Panc1 (cell line): ENCODE measurements around the gene FAM120B. TPM values are rescaled to one million over a fixed set of nuclear protein-coding genes. Genes with fewer than 3 reads are reported as not detected.

Experiments used
- ATAC-seq: fragments of 200-7000 bp; cut with Tn5 transposase; 2 replicates; pipeline ENCODE4 v1.9.1; 2020; ENCODE audit warnings: mild to moderate bottlenecking, moderate library complexity
- BruUV-seq: library from RNA; stranded (reverse); fragments of 400-500 nt; replicated peaks from 2 replicates; lab custom pipeline; 2021; lab: Mats Ljungman, UMichigan
- CTCF ChIA-PET: fragments of 300-600 bp; sonication (Branson Sonifier 250); formaldehyde crosslinking; loops from one replicate; lab custom pipeline; 2022; ENCODE audit warnings: antibody characterized with exemption; lab: Charles Lee
- POLR2A ChIA-PET: fragments of 300-600 bp; sonication (Branson Sonifier 250); formaldehyde crosslinking; loops from one replicate; lab custom pipeline; 2022; ENCODE audit warnings: antibody characterized with exemption; lab: Charles Lee
- DNase-seq: peaks from one replicate; pipeline ENCODE4 v3.0.0-alpha.2; 2010; ENCODE audit warnings: low read depth, low spot score
- H3K27ac ChIP-seq: 2 replicates; pipeline ENCODE4 v1.5.1; 2011; ENCODE audit warnings: mild to moderate bottlenecking, low read length, inconsistent platforms
- H3K27me3 ChIP-seq: fragments of 200-500 bp; sonication (Bioruptor generic); 2 replicates; pipeline ENCODE4 v1.6.0; 2014; ENCODE audit warnings: low read length, inconsistent platforms; ENCODE audit not compliant: control insufficient read depth, insufficient read depth
- H3K36me3 ChIP-seq: fragments of 200-500 bp; sonication (Bioruptor generic); 2 replicates; pipeline ENCODE4 v1.5.1; 2014; ENCODE audit warnings: inconsistent platforms, mild to moderate bottlenecking, low read length, moderate library complexity; ENCODE audit not compliant: control insufficient read depth, insufficient read depth
- H3K4me1 ChIP-seq: 2 replicates; pipeline ENCODE4 v1.5.1; 2011; ENCODE audit warnings: inconsistent platforms, mild to moderate bottlenecking, low read length, moderate library complexity; ENCODE audit not compliant: control insufficient read depth, insufficient read depth
- H3K4me3 ChIP-seq, 2 experiments: 2 replicates each; pipeline ENCODE4 v1.5.1; 2011 to 2012; ENCODE audit warnings: low read depth in 2 of 2, low read length in 2 of 2, mild to moderate bottlenecking in 2 of 2, inconsistent platforms in 1 of 2, moderate library complexity in 1 of 2
- H3K9me3 ChIP-seq: fragments of 200-500 bp; sonication (Bioruptor generic); 2 replicates; pipeline ENCODE4 v1.5.1; 2014; ENCODE audit warnings: low read depth, mild to moderate bottlenecking, inconsistent platforms, low read length, moderate library complexity; ENCODE audit not compliant: control insufficient read depth, insufficient read depth
- CTCF ChIP-seq: fragments of 450-650 bp; IDR thresholded peaks from 2 replicates; pipeline ENCODE4 v1.5.1; 2017; ENCODE audit warnings: mild to moderate bottlenecking
- POLR2AphosphoS5 ChIP-seq: IDR thresholded peaks from 2 replicates; pipeline ENCODE4 v1.6.1; 2012; ENCODE audit warnings: mild to moderate bottlenecking, low read depth, low read length, moderate library complexity
- REST ChIP-seq, 2 experiments: IDR thresholded peaks; 2 replicates each; pipeline ENCODE4 v1.6.1; 2011 to 2012; ENCODE audit warnings: low read depth in 2 of 2, control low read depth in 1 of 2, low read length in 1 of 2, mild to moderate bottlenecking in 1 of 2, moderate library complexity in 1 of 2; ENCODE audit not compliant: insufficient read depth in 1 of 2
- SIN3A ChIP-seq: IDR thresholded peaks from 2 replicates; pipeline ENCODE4 v1.6.1; 2012; ENCODE audit warnings: low read depth, mild to moderate bottlenecking, low read length, moderate library complexity, borderline replicate concordance; ENCODE audit not compliant: insufficient read depth
- TCF7L2 ChIP-seq: IDR thresholded peaks from 2 replicates; pipeline ENCODE4 v1.6.1; 2011; ENCODE audit warnings: mild to moderate bottlenecking, low read depth, low read length, inconsistent platforms
- in situ Hi-C: cut with HindIII; loops from 2 replicates; pipeline ENCODE4 v1.10.0; 2016; ENCODE audit warnings: low sequenced_read_pairs, low pct_unique_long_range_greater_than_20kb
- intact Hi-C: fragments of 100-400 bp; cut with micrococcal nuclease; formaldehyde crosslinking; loops from one replicate; pipeline ENCODE4 v1.10.0; 2022; ENCODE audit not compliant: unreplicated experiment
- total RNA-seq: library from RNA; stranded (reverse); gene quantifications from one replicate; pipeline ENCODE4 v1.2.1, GENCODE V29; 2021; ENCODE audit not compliant: unreplicated experiment

The FAM120B gene
- total RNA-seq, 1 experiment from 2014 or later, result 38.0 TPM

- POLR2A ChIA-PET, result no interaction called here
- Histone ChIP-seq H3K4me1 (peaks cover 31% of the 10 kb centered on the region), H3K4me3 (no peak overlapping the region), H3K9me3 (no peaks in the 10 kb centered on the region), H3K27me3 (no peaks in the 10 kb centered on the region), H3K36me3 (peaks cover 9% of the 10 kb centered on the region), H3K27ac (no peak overlapping the region)
- DNase-seq, result no peak
- TF ChIP-seq POLR2AphosphoS5 (no peak), REST (IDR thresholded peaks at IDR 0.05; ENCODE audit: insufficient read depth in 1 of 2, low read depth in 2 of 2, low read length in 1 of 2) (no peak), CTCF (no peak), TCF7L2 (no peak), SIN3A (no peak)
- CTCF ChIA-PET, result no interaction called here
- in situ Hi-C loops (no loop called here), intact Hi-C loops (no loop called here)
- BruUV-seq, result no TSS peak
- no peak for ATAC-seq
These were observed 5.1 kb downstream of the FAM120B start for GRCh38 chr6:170311696-170312095.

- intact Hi-C loops (no loop called here), in situ Hi-C loops (no loop called here)
- no TSS peak for BruUV-seq
- ChIA-PET CTCF (no interaction called here), POLR2A (no interaction called here)
- Histone ChIP-seq H3K27me3 (no peaks in the 10 kb centered on the region), H3K9me3 (no peaks in the 10 kb centered on the region), H3K4me3 (no peak overlapping the region), H3K36me3 (peaks cover 6% of the 10 kb centered on the region), H3K27ac (no peak overlapping the region), H3K4me1 (peaks cover 23% of the 10 kb centered on the region)
- no peak for ATAC-seq
- no peak for DNase-seq
- TF ChIP-seq POLR2AphosphoS5 (no peak), TCF7L2 (no peak), CTCF (no peak), SIN3A (no peak), REST (IDR thresholded peaks at IDR 0.05; ENCODE audit: insufficient read depth in 1 of 2, low read depth in 2 of 2, low read length in 1 of 2) (no peak)
These were observed 6.3 kb downstream of the FAM120B start for GRCh38 chr6:170312876-170313275.
